AG10803 (cell line): ENCODE data around the gene SLX4IP.

Experiments
- DNase-seq: peaks from one replicate; pipeline ENCODE4 v3.0.0; 2010; ENCODE audit warnings: low read depth
- H3K4me3 ChIP-seq: 2 replicates; pipeline ENCODE4 v1.5.1; 2011; ENCODE audit warnings: mild to moderate bottlenecking, low read length, control low read depth
- TF ChIP-seq, protein P1 (sequence below): conservative IDR thresholded peaks from 2 replicates; pipeline ENCODE4 v1.5.1; 2011; ENCODE audit warnings: mild to moderate bottlenecking, low read length, control low read depth, inconsistent platforms

The SLX4IP gene

DNA sequence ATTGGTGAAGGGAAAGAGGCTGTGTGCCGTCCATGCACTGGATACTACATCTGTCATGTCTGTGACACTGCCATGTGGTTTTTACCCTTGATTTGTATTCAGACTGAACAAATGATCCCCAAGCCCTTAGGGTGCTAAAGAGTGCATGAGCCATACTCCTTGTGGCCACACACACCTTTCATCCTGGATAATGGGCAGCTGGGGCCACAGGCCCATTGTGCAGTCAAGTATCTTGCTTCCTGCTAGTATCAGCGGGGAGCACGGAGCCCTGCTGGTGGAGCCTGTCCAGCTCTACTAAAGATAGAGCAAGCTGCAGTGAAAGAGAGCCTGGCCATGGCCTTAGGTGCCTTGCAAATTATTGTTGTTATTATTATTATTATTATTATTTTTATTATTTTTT is 75.1 kb downstream of the SLX4IP start:
- TF ChIP-seq, protein P1, sequence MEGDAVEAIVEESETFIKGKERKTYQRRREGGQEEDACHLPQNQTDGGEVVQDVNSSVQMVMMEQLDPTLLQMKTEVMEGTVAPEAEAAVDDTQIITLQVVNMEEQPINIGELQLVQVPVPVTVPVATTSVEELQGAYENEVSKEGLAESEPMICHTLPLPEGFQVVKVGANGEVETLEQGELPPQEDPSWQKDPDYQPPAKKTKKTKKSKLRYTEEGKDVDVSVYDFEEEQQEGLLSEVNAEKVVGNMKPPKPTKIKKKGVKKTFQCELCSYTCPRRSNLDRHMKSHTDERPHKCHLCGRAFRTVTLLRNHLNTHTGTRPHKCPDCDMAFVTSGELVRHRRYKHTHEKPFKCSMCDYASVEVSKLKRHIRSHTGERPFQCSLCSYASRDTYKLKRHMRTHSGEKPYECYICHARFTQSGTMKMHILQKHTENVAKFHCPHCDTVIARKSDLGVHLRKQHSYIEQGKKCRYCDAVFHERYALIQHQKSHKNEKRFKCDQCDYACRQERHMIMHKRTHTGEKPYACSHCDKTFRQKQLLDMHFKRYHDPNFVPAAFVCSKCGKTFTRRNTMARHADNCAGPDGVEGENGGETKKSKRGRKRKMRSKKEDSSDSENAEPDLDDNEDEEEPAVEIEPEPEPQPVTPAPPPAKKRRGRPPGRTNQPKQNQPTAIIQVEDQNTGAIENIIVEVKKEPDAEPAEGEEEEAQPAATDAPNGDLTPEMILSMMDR: no peak
- DNase-seq: no peak
- no peak overlapping the region for H3K4me3 ChIP-seq

DNA sequence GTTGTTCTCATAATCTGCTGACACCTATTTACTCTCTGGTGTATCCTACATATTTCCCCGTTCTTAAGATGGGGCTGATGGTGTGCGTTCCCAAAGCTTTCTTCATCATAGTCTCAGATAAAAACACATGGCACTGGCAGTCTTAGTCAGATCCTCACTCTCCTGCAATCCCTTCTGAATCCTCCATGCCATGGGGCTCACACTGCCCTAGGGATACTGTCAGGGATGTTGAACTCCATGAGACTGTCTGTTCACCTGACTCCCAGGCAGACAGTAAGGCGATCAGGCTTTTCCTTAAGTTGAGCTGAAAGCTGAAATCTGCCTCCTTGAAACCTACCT is 76.0 kb downstream of the SLX4IP start:
- TF ChIP-seq, protein P1: no peak
- peak overlapping the region; percentile 18 for H3K4me3 ChIP-seq
- DNase-seq: no peak

GRCh38 chr20:10511509-10512251 is 76.6 kb downstream of the SLX4IP start:
- TF ChIP-seq, protein P1: no peak
- peak; percentile 95 for DNase-seq
- H3K4me3 ChIP-seq: peak overlapping the region; percentile 18

- H3K4me3 ChIP-seq: no peak overlapping the region
- TF ChIP-seq, protein P1: no peak
- no peak for DNase-seq
Measured at GRCh38 chr20:10513061-10513460, 78.0 kb downstream of the SLX4IP start.

- TF ChIP-seq, protein P1: no peak
- DNase-seq: peak; percentile 69
- H3K4me3 ChIP-seq: no peak overlapping the region
Measured at GRCh38 chr20:10513931-10514575, 78.9 kb downstream of the SLX4IP start.

DNA sequence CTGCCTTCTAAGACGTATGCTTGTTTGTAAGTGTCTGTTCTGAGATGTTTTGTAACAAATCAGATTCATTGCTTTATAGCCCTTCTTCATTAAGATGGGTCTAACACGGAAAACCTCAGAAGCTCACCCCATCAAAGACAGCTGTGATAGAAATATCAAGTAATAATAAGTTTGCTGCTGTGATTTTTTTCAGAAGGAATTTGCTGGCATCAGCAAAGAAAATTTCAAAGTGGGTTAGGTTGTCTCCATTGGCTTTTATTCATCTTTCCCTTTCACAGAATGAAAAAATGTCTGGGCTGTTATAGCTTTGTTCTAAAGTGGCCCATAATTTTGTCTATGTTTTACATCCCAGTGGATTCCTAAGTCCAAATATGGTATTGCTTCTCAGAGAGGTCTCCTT is 81.4 kb downstream of the SLX4IP start:
- no peak overlapping the region for H3K4me3 ChIP-seq
- TF ChIP-seq, protein P1: no peak
- DNase-seq: no peak
